Neural progenitor cell (in vitro differentiated cells): Measurements from ENCODE around the gene NRK. TPM values are rescaled to one million over a fixed set of nuclear protein-coding genes. Genes with fewer than 3 reads are reported as not detected.
"Not testable (repeated sequence)": the region's sequence is repeated elsewhere in the genome, so short reads cannot be mapped to it uniquely, and the experiment has no call there.

ENCODE experiments used
- DNase-seq: peaks from one replicate; pipeline ENCODE4 v3.0.0-alpha.2; 2016; ENCODE audit warnings: low spot score
- H2AFZ ChIP-seq: fragments of 200-600 bp; sonication (generic); replicated peaks from 2 replicates; pipeline ENCODE4 v1.6.1; 2016; ENCODE audit warnings: antibody characterized with exemption
- H3F3A ChIP-seq: fragments of 200-600 bp; sonication (generic); 2 replicates; pipeline ENCODE4 v1.6.1; 2016; ENCODE audit warnings: antibody characterized with exemption, low read depth
- H3K27ac ChIP-seq: fragments of 200-600 bp; sonication (generic); 2 replicates; pipeline ENCODE4 v1.5.1; 2016; ENCODE audit warnings: mild to moderate bottlenecking
- H3K27me3 ChIP-seq: fragments of 200-600 bp; sonication (generic); 2 replicates; pipeline ENCODE4 v1.6.1; 2016; ENCODE audit warnings: mild to moderate bottlenecking, moderate library complexity
- H3K36me3 ChIP-seq: fragments of 200-600 bp; sonication (generic); 2 replicates; pipeline ENCODE4 v1.5.1; 2016
- H3K4me1 ChIP-seq: fragments of 200-600 bp; sonication (generic); 2 replicates; pipeline ENCODE4 v1.6.1; 2016; ENCODE audit warnings: mixed run types
- H3K4me2 ChIP-seq: fragments of 200-600 bp; sonication (generic); 2 replicates; pipeline ENCODE4 v1.6.1; 2016
- H3K4me3 ChIP-seq: fragments of 200-600 bp; sonication (generic); 2 replicates; pipeline ENCODE4 v1.5.1; 2016
- H3K79me2 ChIP-seq: fragments of 200-600 bp; sonication (generic); 2 replicates; pipeline ENCODE4 v1.6.1; 2016; ENCODE audit warnings: low read depth
- H3K9ac ChIP-seq: fragments of 200-600 bp; sonication (generic); 2 replicates; pipeline ENCODE4 v1.6.1; 2016
- H3K9me3 ChIP-seq: fragments of 200-600 bp; sonication (generic); 2 replicates; pipeline ENCODE4 v1.5.1; 2016; ENCODE audit warnings: low read depth
- H4K20me1 ChIP-seq: fragments of 200-600 bp; sonication (generic); 2 replicates; pipeline ENCODE4 v1.6.1; 2016; ENCODE audit warnings: low read depth
- H3K27ac Mint-ChIP-seq: 3 replicates; pipeline ENCODE4 v1.8.0; 2021; ENCODE audit warnings: mixed read lengths
- H3K27me3 Mint-ChIP-seq: 2 replicates; pipeline ENCODE4 v1.8.0; 2022; ENCODE audit warnings: low read depth, mild to moderate bottlenecking, inconsistent platforms, moderate library complexity, mixed read lengths; ENCODE audit not compliant: insufficient read depth
- H3K36me3 Mint-ChIP-seq: 3 replicates; pipeline ENCODE4 v1.8.0; 2021; ENCODE audit warnings: mixed read lengths
- H3K4me1 Mint-ChIP-seq: 3 replicates; pipeline ENCODE4 v1.8.0; 2021; ENCODE audit warnings: mixed read lengths
- H3K4me3 Mint-ChIP-seq: 3 replicates; pipeline ENCODE4 v1.8.0; 2021; ENCODE audit warnings: mild to moderate bottlenecking, moderate library complexity, mixed read lengths
- H3K9me3 Mint-ChIP-seq: 3 replicates; pipeline ENCODE4 v1.8.0; 2020; ENCODE audit warnings: mixed read lengths
- EZH2 ChIP-seq: fragments of 200-600 bp; sonication (generic); IDR thresholded peaks from 2 replicates; pipeline ENCODE4 v1.6.1; 2017; ENCODE audit warnings: antibody characterized with exemption, mild to moderate bottlenecking, moderate library complexity
- EZH2phosphoT487 ChIP-seq: fragments of 200-600 bp; sonication (generic); IDR thresholded peaks from 2 replicates; pipeline ENCODE4 v1.6.1; 2017; ENCODE audit warnings: antibody characterized with exemption
- total RNA-seq: library from RNA; depleted of rRNA; stranded (reverse); fragments of >200 nt; gene quantifications from 2 replicates; pipeline ENCODE4 v1.2.3, GENCODE V29; 2015; ENCODE audit warnings: low replicate concordance
- TF ChIP-seq, protein P1 (sequence below): fragments of 200-600 bp; sonication (generic); IDR thresholded peaks from 2 replicates; pipeline ENCODE4 v1.5.1; 2017; ENCODE audit warnings: antibody characterized with exemption, mild to moderate bottlenecking

Gene NRK
- total RNA-seq, 1 donor from 2014 or later: not detected

DNA sequence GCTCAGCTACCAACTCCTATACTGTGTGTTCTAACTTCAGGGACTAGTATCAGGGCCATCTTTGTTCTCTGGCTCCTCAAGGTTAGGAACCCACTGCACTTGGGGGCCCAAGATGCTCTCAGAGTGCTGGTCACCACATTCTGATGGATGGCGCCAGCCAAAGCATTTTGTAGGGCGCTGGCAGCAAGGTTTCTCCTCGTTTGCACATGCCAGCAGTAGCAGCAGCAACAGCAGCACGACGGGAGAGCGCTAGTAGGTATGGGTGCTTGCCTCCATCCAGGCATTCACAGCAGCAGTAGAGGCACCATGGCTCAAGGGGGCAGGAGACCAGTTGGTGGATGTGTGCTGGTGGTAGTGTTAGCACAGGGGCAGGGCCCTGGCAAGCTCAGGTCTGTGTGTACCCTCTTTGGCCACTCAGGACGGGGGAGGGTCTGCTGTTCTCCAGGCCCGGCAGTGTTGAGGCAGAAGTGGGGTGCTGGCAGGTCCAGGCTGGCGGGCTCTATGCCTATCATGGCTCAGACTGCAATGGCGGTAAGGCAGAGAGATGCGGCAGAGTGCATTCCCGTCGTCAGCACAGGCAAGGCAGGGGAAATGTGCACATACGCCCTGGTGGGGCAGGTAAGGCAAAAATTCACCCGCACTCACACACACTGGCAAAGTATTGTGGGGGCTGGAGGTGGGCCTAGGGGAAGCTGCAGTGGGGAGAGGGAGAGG lies 159.6 kb downstream of the NRK start:
- Mint-ChIP-seq H3K27ac (no peak overlapping the region), H3K36me3 (no peaks in the 10 kb centered on the region), H3K27me3 (peaks cover 3% of the 10 kb centered on the region), H3K9me3 (peaks cover 6% of the 10 kb centered on the region), H3K4me1 (no peaks in the 10 kb centered on the region), H3K4me3 (no peak overlapping the region)
- H3K9me3 ChIP-seq: peaks cover 12% of the 10 kb centered on the region
- H4K20me1 ChIP-seq: no peaks in the 10 kb centered on the region
- no peak overlapping the region for H3K27ac ChIP-seq
- DNase-seq: no peak
- H3K27me3 ChIP-seq: no peaks in the 10 kb centered on the region
- H3K79me2 ChIP-seq: no peaks in the 10 kb centered on the region
- no peaks in the 10 kb centered on the region for H3F3A ChIP-seq
- no peak overlapping the region for H3K4me3 ChIP-seq
- H3K9ac ChIP-seq: no peak overlapping the region
- no peak overlapping the region for H3K4me2 ChIP-seq
- H3K36me3 ChIP-seq: no peaks in the 10 kb centered on the region
- no peak for TF ChIP-seq EZH2phosphoT487
- no peak for TF ChIP-seq EZH2
- TF ChIP-seq, protein P1, sequence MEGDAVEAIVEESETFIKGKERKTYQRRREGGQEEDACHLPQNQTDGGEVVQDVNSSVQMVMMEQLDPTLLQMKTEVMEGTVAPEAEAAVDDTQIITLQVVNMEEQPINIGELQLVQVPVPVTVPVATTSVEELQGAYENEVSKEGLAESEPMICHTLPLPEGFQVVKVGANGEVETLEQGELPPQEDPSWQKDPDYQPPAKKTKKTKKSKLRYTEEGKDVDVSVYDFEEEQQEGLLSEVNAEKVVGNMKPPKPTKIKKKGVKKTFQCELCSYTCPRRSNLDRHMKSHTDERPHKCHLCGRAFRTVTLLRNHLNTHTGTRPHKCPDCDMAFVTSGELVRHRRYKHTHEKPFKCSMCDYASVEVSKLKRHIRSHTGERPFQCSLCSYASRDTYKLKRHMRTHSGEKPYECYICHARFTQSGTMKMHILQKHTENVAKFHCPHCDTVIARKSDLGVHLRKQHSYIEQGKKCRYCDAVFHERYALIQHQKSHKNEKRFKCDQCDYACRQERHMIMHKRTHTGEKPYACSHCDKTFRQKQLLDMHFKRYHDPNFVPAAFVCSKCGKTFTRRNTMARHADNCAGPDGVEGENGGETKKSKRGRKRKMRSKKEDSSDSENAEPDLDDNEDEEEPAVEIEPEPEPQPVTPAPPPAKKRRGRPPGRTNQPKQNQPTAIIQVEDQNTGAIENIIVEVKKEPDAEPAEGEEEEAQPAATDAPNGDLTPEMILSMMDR: no peak
- H3K4me1 ChIP-seq: no peaks in the 10 kb centered on the region
- H2AFZ ChIP-seq: no peak overlapping the region

DNA sequence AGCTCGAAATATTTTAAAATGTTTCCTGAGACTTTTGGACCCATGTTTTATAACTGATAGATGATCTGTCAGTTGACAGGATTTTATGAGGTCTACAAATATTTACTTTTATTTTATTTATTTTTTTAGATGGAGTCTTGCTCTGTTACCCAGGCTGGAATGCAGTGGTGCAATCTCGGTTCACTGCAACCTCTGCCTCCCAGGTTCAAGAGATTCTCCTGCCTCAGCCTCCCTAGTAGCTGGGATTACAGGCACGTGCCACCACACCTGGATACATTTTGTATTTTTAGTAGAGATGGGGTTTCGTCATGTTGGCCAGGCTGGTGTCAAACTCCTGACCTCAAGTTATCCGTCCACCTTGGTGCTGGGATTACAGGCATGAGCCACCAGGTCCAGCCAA lies 166.1 kb downstream of the NRK start:
- not testable (repeated sequence) for H3F3A ChIP-seq, H4K20me1 ChIP-seq, H2AFZ ChIP-seq, H3K9ac ChIP-seq, H3K27ac Mint-ChIP-seq, H3K4me1 Mint-ChIP-seq, H3K36me3 Mint-ChIP-seq, H3K27me3 Mint-ChIP-seq, H3K9me3 ChIP-seq, DNase-seq, H3K79me2 ChIP-seq, H3K4me3 ChIP-seq, H3K27ac ChIP-seq, H3K4me2 ChIP-seq, H3K27me3 ChIP-seq, H3K4me1 ChIP-seq, H3K36me3 ChIP-seq, H3K4me3 Mint-ChIP-seq, H3K9me3 Mint-ChIP-seq

DNA sequence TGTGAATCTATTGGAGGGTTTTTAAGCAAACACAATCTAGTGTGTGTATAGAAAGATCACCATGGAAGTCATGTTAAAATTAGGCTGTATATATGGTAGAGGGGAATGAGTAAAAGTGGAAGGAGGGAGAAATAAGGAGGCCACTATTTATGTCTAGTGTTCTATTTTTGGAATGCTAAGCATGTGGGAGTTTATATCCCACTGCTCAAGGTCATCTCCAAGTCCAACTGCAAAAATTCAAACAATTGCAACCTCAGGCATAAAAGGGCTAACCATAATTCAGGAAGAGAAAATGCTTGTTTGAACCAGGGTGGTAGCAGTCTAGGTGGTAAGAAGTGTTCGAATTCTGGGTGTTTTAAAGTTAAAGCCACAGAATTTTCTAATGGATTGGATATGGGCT lies 177.0 kb downstream of the NRK start:
- H2AFZ ChIP-seq: no peak overlapping the region
- H3F3A ChIP-seq: no peaks in the 10 kb centered on the region
- H3K4me1 Mint-ChIP-seq: no peaks in the 10 kb centered on the region
- H3K36me3 Mint-ChIP-seq: no peaks in the 10 kb centered on the region
- H3K27me3 Mint-ChIP-seq: peaks cover 3% of the 10 kb centered on the region
- H3K9me3 ChIP-seq: peaks cover 12% of the 10 kb centered on the region
- H3K36me3 ChIP-seq: no peaks in the 10 kb centered on the region
- no peaks in the 10 kb centered on the region for H4K20me1 ChIP-seq
- DNase-seq: no peak
- H3K4me2 ChIP-seq: no peak overlapping the region
- no peaks in the 10 kb centered on the region for H3K79me2 ChIP-seq
- no peaks in the 10 kb centered on the region for H3K4me1 ChIP-seq
- no peak overlapping the region for H3K27ac ChIP-seq
- H3K4me3 Mint-ChIP-seq: no peak overlapping the region
- H3K27ac Mint-ChIP-seq: no peak overlapping the region
- no peak overlapping the region for H3K4me3 ChIP-seq
- no peaks in the 10 kb centered on the region for H3K9me3 Mint-ChIP-seq
- TF ChIP-seq EZH2 (no peak), EZH2phosphoT487 (no peak)
- TF ChIP-seq, protein P1: no peak
- no peaks in the 10 kb centered on the region for H3K27me3 ChIP-seq
- no peak overlapping the region for H3K9ac ChIP-seq

DNA sequence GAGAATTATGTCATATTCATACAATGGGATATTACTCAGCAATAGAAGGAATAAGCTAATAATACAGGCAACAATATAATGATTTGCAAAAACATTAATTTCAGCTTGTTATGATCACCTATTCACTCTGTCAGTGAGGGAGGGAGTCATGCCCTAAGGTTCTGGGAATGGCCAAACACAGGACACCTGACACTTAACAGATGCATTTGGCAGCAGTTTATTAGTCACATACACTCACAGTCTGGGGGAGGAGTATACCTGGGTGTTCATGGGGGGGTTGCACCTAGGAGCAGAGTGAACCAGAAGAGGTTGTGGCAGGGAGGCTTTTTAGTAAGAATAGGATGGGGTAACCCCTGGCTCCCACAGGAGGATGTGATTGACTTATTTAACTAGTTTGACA lies 177.9 kb downstream of the NRK start:
- Mint-ChIP-seq H3K36me3 (no peaks in the 10 kb centered on the region), H3K27ac (no peak overlapping the region), H3K9me3 (no peaks in the 10 kb centered on the region), H3K4me3 (no peak overlapping the region), H3K27me3 (peaks cover 3% of the 10 kb centered on the region), H3K4me1 (no peaks in the 10 kb centered on the region)
- Histone ChIP-seq H3K4me2 (no peak overlapping the region), H3K9me3 (peaks cover 7% of the 10 kb centered on the region), H3K79me2 (no peaks in the 10 kb centered on the region), H3K4me1 (no peaks in the 10 kb centered on the region), H2AFZ (no peak overlapping the region), H3K9ac (no peak overlapping the region), H3K4me3 (no peak overlapping the region), H3K27me3 (no peaks in the 10 kb centered on the region), H3F3A (no peaks in the 10 kb centered on the region), H3K27ac (no peak overlapping the region), H4K20me1 (no peaks in the 10 kb centered on the region), H3K36me3 (no peaks in the 10 kb centered on the region)
- no peak for TF ChIP-seq EZH2
- no peak for TF ChIP-seq EZH2phosphoT487
- TF ChIP-seq, protein P1: no peak
- no peak for DNase-seq

DNA sequence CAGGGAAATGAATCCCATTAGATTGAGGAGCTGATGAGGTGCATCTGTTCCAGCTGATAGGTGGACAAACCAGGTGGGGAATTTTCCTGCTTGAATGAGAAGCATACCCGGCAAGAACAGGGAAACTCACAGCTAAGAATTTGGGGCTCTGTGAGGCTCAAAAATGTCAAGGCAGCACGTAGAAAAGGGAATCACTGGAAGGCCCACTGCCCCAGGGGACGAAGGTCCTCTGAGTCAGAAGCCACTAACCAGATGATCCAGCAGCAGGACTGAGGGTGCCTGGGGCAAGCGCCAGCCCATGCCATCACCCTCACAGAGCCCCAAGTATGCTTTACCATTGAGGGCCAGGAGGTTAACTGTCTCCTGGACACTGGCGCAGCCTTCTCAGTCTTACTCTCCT lies 178.3 kb downstream of the NRK start:
- H3K27ac ChIP-seq, H3K36me3 Mint-ChIP-seq, H3K9me3 Mint-ChIP-seq, H3K4me1 Mint-ChIP-seq, H3K27me3 ChIP-seq, H3F3A ChIP-seq, H2AFZ ChIP-seq, DNase-seq, H3K4me1 ChIP-seq, H3K79me2 ChIP-seq, H3K36me3 ChIP-seq, H3K27me3 Mint-ChIP-seq, H3K4me3 Mint-ChIP-seq, H4K20me1 ChIP-seq, H3K27ac Mint-ChIP-seq, H3K4me3 ChIP-seq, H3K4me2 ChIP-seq, H3K9me3 ChIP-seq, H3K9ac ChIP-seq: not testable (repeated sequence)
